Neural progenitor cell (in vitro differentiated cells): ENCODE data around the gene RWDD2A. TPM values are rescaled to one million over a fixed set of nuclear protein-coding genes. Genes with fewer than 3 reads are reported as not detected.

Source experiments
- DNase-seq: peaks from one replicate; pipeline ENCODE4 v3.0.0-alpha.2; 2016; ENCODE audit warnings: low spot score
- H2AFZ ChIP-seq: fragments of 200-600 bp; sonication (generic); replicated peaks from 2 replicates; pipeline ENCODE4 v1.6.1; 2016; ENCODE audit warnings: antibody characterized with exemption
- H3F3A ChIP-seq: fragments of 200-600 bp; sonication (generic); 2 replicates; pipeline ENCODE4 v1.6.1; 2016; ENCODE audit warnings: antibody characterized with exemption, low read depth
- H3K27ac ChIP-seq: fragments of 200-600 bp; sonication (generic); 2 replicates; pipeline ENCODE4 v1.5.1; 2016; ENCODE audit warnings: mild to moderate bottlenecking
- H3K27me3 ChIP-seq: fragments of 200-600 bp; sonication (generic); 2 replicates; pipeline ENCODE4 v1.6.1; 2016; ENCODE audit warnings: mild to moderate bottlenecking, moderate library complexity
- H3K36me3 ChIP-seq: fragments of 200-600 bp; sonication (generic); 2 replicates; pipeline ENCODE4 v1.5.1; 2016
- H3K4me1 ChIP-seq: fragments of 200-600 bp; sonication (generic); 2 replicates; pipeline ENCODE4 v1.6.1; 2016; ENCODE audit warnings: mixed run types
- H3K4me2 ChIP-seq: fragments of 200-600 bp; sonication (generic); 2 replicates; pipeline ENCODE4 v1.6.1; 2016
- H3K4me3 ChIP-seq: fragments of 200-600 bp; sonication (generic); 2 replicates; pipeline ENCODE4 v1.5.1; 2016
- H3K79me2 ChIP-seq: fragments of 200-600 bp; sonication (generic); 2 replicates; pipeline ENCODE4 v1.6.1; 2016; ENCODE audit warnings: low read depth
- H3K9ac ChIP-seq: fragments of 200-600 bp; sonication (generic); 2 replicates; pipeline ENCODE4 v1.6.1; 2016
- H3K9me3 ChIP-seq: fragments of 200-600 bp; sonication (generic); 2 replicates; pipeline ENCODE4 v1.5.1; 2016; ENCODE audit warnings: low read depth
- H4K20me1 ChIP-seq: fragments of 200-600 bp; sonication (generic); 2 replicates; pipeline ENCODE4 v1.6.1; 2016; ENCODE audit warnings: low read depth
- H3K27ac Mint-ChIP-seq: 3 replicates; pipeline ENCODE4 v1.8.0; 2021; ENCODE audit warnings: mixed read lengths
- H3K27me3 Mint-ChIP-seq: 2 replicates; pipeline ENCODE4 v1.8.0; 2022; ENCODE audit warnings: low read depth, mild to moderate bottlenecking, inconsistent platforms, moderate library complexity, mixed read lengths; ENCODE audit not compliant: insufficient read depth
- H3K36me3 Mint-ChIP-seq: 3 replicates; pipeline ENCODE4 v1.8.0; 2021; ENCODE audit warnings: mixed read lengths
- H3K4me1 Mint-ChIP-seq: 3 replicates; pipeline ENCODE4 v1.8.0; 2021; ENCODE audit warnings: mixed read lengths
- H3K4me3 Mint-ChIP-seq: 3 replicates; pipeline ENCODE4 v1.8.0; 2021; ENCODE audit warnings: mild to moderate bottlenecking, moderate library complexity, mixed read lengths
- H3K9me3 Mint-ChIP-seq: 3 replicates; pipeline ENCODE4 v1.8.0; 2020; ENCODE audit warnings: mixed read lengths
- CTCF ChIP-seq: fragments of 200-600 bp; sonication (generic); IDR thresholded peaks from 2 replicates; pipeline ENCODE4 v1.5.1; 2017; ENCODE audit warnings: antibody characterized with exemption, mild to moderate bottlenecking
- EZH2 ChIP-seq: fragments of 200-600 bp; sonication (generic); IDR thresholded peaks from 2 replicates; pipeline ENCODE4 v1.6.1; 2017; ENCODE audit warnings: antibody characterized with exemption, mild to moderate bottlenecking, moderate library complexity
- EZH2phosphoT487 ChIP-seq: fragments of 200-600 bp; sonication (generic); IDR thresholded peaks from 2 replicates; pipeline ENCODE4 v1.6.1; 2017; ENCODE audit warnings: antibody characterized with exemption
- total RNA-seq: library from RNA; depleted of rRNA; stranded (reverse); fragments of >200 nt; gene quantifications from 2 replicates; pipeline ENCODE4 v1.2.3, GENCODE V29; 2015; ENCODE audit warnings: low replicate concordance

RWDD2A gene
- total RNA-seq, 1 donor from 2014 or later: 8.5 TPM

GRCh38 chr6:83216806-83217205 lies 23.6 kb downstream of the RWDD2A start:
- Histone ChIP-seq H3K4me2 (no peak overlapping the region), H3K4me1 (no peaks in the 10 kb centered on the region), H3K9me3 (no peaks in the 10 kb centered on the region), H3K4me3 (no peak overlapping the region), H3K79me2 (no peaks in the 10 kb centered on the region), H2AFZ (no peak overlapping the region), H3K27me3 (no peaks in the 10 kb centered on the region), H3K36me3 (no peaks in the 10 kb centered on the region), H4K20me1 (no peaks in the 10 kb centered on the region), H3K9ac (no peak overlapping the region), H3K27ac (no peak overlapping the region), H3F3A (no peaks in the 10 kb centered on the region)
- no peaks in the 10 kb centered on the region for H3K36me3 Mint-ChIP-seq
- H3K9me3 Mint-ChIP-seq: no peaks in the 10 kb centered on the region
- H3K27me3 Mint-ChIP-seq: no peaks in the 10 kb centered on the region
- no peak for TF ChIP-seq CTCF
- no peak for TF ChIP-seq EZH2phosphoT487
- no peak for TF ChIP-seq EZH2
- no peak for DNase-seq
- H3K4me1 Mint-ChIP-seq: no peaks in the 10 kb centered on the region
- H3K4me3 Mint-ChIP-seq: no peak overlapping the region
- H3K27ac Mint-ChIP-seq: no peak overlapping the region

DNA sequence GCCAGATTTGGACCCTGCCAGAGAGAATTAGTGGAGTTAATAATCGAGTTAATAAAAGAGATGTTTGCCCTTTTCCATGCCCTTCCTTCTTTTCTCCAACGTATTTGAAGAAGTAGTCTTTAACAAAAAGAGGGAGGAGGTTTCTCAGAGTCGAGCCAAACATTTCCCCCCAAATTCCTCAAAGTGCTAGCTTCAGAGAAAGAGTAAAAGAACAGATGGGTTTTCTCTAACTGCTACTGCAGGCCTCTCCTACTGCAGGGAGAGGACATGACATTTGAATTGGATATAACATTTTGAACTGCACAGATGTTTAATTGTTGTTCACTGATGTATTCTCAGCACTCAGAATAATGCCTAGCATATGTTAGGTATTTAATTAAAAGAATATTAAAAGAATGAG lies 25.5 kb downstream of the RWDD2A start:
- H3K27me3 Mint-ChIP-seq: no peaks in the 10 kb centered on the region
- no peak overlapping the region for H3K4me3 ChIP-seq
- no peak overlapping the region for H3K27ac ChIP-seq
- no peaks in the 10 kb centered on the region for H3K27me3 ChIP-seq
- no peak overlapping the region for H3K27ac Mint-ChIP-seq
- TF ChIP-seq EZH2phosphoT487 (no peak), CTCF (no peak), EZH2 (no peak)
- H3K4me2 ChIP-seq: no peak overlapping the region
- no peaks in the 10 kb centered on the region for H3K36me3 Mint-ChIP-seq
- H2AFZ ChIP-seq: no peak overlapping the region
- H3K4me3 Mint-ChIP-seq: no peak overlapping the region
- no peak for DNase-seq
- H3K4me1 Mint-ChIP-seq: no peaks in the 10 kb centered on the region
- H3K9ac ChIP-seq: no peak overlapping the region
- no peaks in the 10 kb centered on the region for H4K20me1 ChIP-seq
- H3F3A ChIP-seq: no peaks in the 10 kb centered on the region
- no peaks in the 10 kb centered on the region for H3K4me1 ChIP-seq
- no peaks in the 10 kb centered on the region for H3K36me3 ChIP-seq
- H3K9me3 Mint-ChIP-seq: no peaks in the 10 kb centered on the region
- H3K9me3 ChIP-seq: no peaks in the 10 kb centered on the region
- H3K79me2 ChIP-seq: no peaks in the 10 kb centered on the region

- Histone ChIP-seq H3K27ac (no peak overlapping the region), H3K36me3 (no peaks in the 10 kb centered on the region), H3K9me3 (no peaks in the 10 kb centered on the region), H3K4me2 (no peak overlapping the region), H4K20me1 (no peaks in the 10 kb centered on the region), H3K79me2 (no peaks in the 10 kb centered on the region), H3K4me3 (no peak overlapping the region), H3F3A (no peaks in the 10 kb centered on the region), H3K4me1 (no peaks in the 10 kb centered on the region), H3K9ac (no peak overlapping the region), H3K27me3 (no peaks in the 10 kb centered on the region), H2AFZ (no peak overlapping the region)
- no peak for DNase-seq
- Mint-ChIP-seq H3K27me3 (no peaks in the 10 kb centered on the region), H3K27ac (no peak overlapping the region), H3K4me3 (no peak overlapping the region), H3K36me3 (no peaks in the 10 kb centered on the region), H3K4me1 (no peaks in the 10 kb centered on the region), H3K9me3 (no peaks in the 10 kb centered on the region)
- no peak for TF ChIP-seq EZH2
- no peak for TF ChIP-seq CTCF
- no peak for TF ChIP-seq EZH2phosphoT487
Measured at GRCh38 chr6:83220121-83220520, 27.0 kb downstream of the RWDD2A start.
